NCI-H526 (cell line): ENCODE results near the gene OR7A5.
A peak's percentile ranks its signal among the peaks of the same experiment; 100 is the strongest.
"Not testable (repeated sequence)": the region's sequence is repeated elsewhere in the genome, so short reads cannot be mapped to it uniquely, and the experiment has no call there.

Experiments used
- DNase-seq, 2 experiments: peaks; one replicate each; lab custom pipeline; 2025; lab: John Stamatoyannopoulos, UW

The OR7A5 gene

DNA sequence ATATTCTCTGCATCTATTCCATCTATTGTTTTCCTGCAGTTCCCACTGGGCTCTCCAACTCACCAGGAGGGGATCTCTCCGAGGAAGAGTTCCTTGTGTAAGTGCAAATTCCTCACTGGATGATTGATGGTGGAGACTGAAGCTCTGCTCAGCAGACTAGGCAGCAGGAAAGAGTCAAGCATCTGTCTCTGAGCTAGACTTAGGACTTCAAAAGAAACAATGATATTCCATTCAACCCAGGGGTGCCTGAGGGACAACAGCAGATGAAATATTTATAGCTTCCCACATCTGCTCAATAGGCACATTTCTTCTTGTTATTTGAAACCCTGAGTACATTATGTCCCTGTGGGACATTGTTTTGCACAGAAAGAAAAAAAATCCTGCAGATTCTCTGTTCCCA is at the start of gene OR7A5, which contains the start of gene OR7C1:
Gene OR7A5, minus strand, starts transcription at position 175 of the 400 bp plus-strand sequence. CDS start 6,944 bp downstream, outside the sequence.
Gene OR7C1, minus strand, starts transcription at position 175 of the 400 bp plus-strand sequence. CDS start 35,049 bp downstream, outside the sequence.
- no peak for DNase-seq

DNA sequence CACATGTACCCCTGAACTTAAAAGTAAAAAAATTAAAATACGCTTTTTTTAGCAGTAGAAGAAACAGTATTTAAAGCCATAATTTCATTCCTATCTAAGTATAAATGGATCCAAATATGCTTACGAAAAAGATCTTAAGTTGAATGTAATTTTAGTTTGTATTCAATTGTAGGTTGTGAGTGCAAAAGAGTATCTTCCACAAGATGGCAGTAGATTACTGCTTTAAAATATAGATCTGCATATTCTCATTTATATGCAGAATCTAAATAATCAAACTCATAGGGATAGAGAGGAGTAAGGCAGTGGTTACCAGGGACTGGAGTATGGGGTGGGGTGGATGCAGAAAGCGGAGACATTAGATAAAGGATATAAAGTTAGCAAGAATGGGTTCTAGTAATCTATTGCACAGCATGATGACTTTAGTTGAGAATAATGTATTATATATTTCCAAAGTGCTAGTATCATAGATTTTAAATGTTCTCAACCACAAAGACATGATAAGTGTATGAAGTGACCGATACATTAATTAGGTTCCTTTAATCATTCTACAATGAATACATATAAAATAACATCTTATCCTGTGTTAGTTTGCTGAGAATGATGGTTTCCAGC is 36.7 kb upstream of the OR7A5 start:
- DNase-seq: peak; percentile 2 to 25

DNA sequence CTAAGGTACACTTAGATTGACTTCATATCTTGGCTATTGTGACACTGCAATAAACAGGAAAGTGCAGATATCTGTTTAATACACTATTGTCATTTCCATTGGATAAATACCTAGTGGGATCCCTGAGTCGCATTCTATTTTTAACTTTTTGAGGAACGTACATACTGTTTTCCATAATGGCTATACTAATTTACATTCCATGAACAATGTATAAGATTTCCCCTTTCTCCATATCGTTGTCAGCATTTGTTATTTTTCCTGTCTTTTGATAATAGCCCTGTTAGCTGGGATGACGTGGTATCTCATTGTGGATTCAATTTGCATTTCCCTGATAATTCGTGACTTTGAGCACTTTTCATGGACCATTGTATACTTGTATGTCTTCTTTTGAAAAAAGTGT is 33.5 kb upstream of the OR7A5 start:
- no peak for DNase-seq

DNA sequence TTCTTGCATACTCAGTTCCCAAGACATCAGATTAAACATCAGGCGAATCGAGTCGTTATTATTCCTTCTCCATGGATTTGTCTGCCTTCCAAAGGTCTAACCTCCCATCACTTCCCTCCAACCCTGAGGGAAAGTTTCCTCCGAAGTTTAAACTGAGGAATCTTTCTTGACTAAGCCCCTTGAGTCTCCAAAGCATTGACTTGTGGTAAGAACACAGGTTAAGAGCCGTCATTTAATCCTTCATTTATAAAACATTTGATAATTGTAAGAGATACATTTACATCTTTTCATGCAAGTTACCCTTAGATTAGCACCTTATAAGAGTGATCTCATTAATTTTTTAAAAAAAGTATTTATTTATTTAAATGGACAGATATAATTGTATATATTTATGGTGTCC is 13.8 kb upstream of the OR7A5 start, which contains the start of gene OR7A10:
Gene OR7A10, minus strand, starts transcription at position 101 of the 400 bp plus-strand sequence. CDS start 7,045 bp downstream, outside the sequence.
- no peak for DNase-seq

DNA sequence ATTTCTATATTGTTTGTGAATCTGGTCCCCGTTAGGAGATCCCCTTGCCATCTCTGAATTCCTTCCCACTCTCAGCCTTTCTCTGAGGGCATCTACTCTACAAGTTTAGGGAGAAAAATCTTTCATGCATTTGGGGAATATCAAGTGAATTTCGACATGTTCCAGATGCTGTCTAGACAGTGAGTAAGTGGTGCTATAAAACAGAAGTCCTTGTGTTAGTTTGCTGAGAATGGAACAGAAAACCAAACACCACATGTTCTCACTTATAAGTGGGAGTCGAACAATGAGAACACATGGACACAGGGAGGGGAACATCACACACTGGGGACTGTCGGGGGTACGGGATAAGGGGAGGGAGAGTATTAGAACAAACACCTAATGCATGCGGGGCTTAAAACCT is 8.6 kb upstream of the OR7A5 start:
- no peak for DNase-seq

DNA sequence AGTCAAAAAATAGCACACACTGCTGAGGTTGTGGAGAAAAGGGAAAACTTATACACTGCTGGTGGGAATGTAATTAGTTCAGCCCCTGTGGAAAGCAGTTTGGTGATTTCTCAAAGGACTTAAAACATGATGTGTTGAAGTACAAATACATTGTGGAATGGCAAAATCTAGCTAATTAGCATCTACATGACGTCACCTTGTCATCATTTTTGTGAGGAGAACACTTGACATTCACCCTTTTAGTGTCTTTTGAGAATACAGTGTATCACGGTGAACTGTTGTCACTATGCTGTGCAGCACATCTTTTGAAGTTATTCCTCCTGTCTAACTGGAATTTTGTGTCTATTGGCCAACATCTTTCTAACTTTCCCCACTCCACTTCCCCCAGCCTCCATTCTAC is 8.2 kb upstream of the OR7A5 start:
- DNase-seq: no peak

DNA sequence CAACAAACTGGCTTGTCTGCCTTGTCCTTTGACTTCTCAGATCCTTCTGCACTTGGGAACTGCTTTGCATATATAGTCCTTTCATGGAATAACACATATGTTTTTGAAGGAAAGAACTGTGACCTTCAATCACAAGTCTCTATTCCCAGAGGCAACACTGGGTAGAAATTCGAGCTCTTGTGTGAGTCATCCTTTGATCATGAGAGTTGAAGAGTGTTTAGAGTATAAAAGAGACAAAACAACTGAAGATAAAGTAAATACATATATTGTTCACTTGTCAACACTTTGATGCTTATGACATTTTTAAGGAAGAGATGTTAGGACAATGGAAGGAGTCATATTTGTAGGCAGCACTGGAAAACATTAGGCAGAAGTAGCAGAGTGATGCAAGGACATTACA is 5.2 kb upstream of the OR7A5 start:
- no peak for DNase-seq

DNA sequence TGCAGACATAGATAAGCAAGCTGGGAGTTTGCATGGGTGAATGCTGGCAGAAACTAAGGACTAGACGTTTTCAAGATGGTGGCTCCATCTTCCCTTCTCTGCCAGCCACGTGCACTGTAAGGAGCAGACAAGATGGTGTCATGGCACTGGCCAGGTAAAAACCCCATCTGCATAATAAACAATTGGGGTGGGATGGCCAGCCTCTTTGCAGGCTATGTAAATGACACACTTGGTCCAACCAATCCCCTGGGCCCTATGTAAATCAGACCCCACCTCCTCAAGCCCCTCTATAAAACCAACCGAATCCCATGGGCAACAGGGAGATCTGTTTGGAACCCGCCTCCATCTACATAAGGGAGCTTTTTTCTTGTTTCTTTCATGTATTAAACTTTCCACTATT is 2.4 kb upstream of the OR7A5 start:
- no peak for DNase-seq

DNA sequence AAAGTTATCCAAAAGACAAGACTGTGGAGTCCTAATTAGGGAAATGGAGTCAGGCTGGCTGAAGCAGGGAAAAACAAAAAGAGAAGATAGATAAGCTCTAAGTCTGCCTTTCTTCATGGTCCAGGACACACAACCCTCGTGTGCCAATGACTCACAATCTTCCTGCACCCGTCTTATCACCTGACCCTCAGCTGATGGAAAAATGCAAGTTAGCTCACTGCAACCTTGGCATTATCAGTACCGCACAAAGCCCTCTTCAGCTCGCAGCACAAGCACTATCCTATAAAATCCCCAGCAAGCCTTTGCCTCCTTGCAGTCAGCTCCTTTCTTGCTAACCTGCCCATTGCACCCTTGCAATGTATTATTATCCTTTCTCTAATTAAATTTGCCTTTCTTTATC is 4.3 kb downstream of the OR7A5 start:
- DNase-seq: no peak

DNA sequence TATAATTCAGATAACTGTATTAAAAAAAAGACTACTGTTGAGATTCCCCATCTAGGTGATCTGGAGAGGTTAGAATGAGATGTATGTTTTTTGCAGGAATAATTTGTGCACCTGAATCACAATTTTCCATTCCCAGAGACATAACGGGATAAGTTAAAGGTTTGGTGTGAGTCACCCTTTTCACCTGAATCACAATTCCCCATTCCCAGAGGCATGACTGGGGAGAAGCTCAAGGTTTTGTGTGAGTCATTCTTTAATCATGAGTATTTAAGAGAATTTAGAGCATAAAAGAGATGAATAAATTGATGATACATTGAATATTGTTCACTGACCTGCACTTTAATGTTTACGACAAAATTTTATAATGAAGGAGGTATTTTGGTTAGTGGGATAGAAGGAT is 9.0 kb downstream of the OR7A5 start:
- DNase-seq: no peak

DNA sequence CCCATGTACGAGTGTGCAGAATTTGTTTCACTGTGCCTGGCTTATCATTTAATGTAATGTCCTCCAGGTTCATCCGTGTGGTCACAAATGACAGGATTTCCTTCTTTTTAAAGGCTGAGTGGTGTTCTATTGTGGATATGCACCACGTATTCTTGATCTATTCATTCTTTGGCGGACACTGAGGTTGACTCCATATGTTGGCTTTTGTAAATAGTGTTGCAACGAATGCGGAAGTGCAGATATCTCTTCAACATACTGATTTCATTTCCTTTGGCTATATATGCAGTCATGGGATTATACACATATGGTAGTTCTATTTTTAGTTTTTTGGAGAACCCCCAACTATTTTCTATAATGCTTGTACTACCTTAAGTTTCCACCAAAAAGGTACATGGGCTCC is 13.0 kb downstream of the OR7A5 start:
- no peak for DNase-seq

DNA sequence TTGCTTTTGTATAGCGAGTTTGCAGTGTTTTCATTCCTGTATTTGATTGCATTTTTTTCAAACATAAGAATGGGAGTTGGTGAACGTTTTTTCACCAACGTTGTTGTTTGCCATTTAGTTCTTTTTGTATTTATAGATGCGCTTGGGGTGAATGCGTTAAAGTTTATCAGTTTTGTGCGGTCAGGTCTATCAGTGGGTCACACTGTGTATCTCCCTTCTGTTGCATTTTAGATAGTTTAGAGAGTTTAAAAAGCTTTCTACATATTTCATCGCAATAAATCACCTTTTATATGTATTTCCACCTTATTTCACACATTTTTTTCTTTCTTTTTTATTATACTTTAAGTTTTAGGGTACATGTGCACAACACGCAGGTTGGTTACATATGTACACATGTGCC is 16.4 kb downstream of the OR7A5 start:
- DNase-seq: no peak

DNA sequence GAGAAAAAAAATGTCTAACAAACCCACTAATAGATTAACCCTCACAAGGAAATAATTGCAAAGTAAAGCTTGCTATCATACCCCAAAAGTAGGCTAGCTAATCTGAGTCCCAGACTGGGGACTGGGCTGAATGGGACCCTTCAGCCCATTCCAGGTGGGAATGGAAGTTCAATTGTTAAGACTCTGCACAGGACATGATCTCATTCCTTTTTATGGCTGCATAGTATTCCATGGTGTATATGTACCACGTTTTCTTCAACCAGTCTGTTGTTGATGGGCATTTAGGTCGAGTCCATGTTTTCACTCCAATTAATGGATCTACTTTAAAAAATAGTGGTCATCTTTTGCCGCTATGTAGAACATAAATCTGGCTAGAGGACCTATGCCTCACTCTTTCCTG is 17.9 kb downstream of the OR7A5 start:
- no peak for DNase-seq

DNA sequence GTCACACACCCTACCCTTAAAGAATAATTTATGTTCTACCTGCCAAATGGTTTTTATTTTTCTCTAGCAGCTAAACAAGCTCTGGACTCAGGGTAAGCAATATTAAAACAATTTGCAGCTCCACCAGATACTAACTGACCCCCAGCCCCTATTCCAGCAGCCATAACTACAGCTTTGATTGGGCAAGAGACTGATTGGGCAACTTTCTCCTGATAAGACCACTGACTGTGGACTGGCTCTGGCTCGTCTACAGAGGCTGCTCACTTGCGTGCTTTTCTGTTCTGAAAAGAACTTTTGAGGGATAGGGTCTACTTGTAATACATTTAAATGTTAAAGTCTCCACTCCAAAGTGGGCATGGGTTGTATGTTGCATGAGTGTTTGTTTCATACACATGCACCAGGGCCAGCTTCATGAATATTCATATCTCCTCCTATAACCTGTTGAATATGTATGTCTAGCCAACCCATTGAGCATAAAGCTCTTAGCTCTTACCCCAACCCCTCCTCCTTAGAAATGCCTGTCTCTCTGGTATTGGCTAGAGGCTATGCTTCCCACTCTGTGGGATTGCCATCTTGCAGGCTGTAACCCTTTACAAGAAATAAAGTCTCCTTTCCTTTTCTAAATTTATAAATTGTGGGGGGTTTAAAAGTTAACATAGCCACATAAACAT is 19.9 kb downstream of the OR7A5 start:
- DNase-seq: no peak

DNA sequence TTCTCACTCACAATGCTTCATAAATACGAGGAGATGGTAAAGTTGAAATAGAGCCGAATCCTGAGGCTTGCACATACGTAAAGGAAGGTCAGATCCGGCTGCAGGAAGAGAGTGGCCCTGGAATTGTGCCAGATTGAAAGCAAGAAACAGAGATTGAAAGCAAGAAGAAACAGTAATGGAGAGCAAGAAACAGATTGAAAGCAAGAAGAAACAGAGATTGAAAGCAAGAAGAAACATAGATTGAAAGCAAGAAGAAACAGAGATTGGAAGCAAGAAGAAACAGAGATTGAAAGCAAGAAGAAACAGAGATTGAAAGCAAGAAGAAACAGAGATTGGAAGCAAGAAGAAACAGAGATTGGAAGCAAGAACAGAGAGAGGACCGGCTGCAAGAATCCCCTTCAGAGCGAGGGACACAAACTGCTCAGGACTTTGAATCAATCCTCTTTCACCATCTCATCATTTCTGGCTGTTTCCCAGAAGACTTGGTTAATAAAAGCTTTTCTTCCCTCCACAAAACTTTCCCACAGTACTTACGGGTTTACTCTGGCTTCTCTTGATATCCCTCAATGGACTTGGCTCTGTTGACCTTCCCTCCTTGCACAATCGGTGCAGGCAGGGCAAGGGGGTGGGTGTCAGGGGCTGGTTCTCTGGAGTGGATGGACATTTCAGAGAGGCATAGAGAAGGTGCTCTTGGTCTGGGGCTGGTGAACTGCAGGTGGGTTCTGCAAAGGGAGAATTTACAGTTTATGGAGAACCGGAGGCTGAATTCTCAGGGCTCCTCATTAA is 25.5 kb downstream of the OR7A5 start:
- DNase-seq: no peak

DNA sequence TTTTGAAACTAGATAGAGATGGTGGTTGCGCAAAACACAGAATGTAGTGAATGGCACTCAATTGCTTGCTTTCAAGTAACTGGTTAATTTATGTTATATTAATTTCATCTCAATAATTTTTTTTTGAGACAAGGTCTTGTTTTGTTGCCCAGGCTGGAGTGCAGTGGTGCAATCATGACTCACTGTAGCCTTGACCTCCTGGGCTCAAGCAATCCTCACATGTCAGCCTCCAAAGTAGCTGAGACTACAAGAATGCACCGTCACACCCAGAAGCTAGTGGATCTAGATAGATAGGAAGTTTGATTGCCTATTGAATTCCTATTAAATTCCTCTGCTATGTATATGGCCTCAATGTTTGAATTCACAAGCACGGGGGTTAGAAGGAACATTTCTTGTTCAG is 30.2 kb downstream of the OR7A5 start:
- DNase-seq: no peak

DNA sequence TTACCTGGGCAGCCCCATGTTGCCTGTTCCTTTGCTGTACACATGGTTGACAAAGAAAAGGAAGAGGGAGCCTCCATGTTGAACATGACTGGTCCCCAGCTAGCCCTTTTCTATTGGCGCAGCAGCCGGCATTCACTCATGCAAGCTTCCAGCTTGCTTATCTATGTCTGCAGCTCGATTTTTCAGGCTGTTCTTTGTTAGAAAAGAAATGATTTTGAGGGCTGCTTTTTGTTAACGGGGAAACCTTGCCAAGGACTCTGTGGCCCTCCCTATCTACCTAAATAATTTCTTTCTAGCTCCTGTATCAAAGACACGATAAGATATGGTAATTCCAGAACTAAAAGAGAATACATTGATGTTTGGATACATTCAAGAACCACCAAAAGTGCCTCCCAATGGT is 36.2 kb downstream of the OR7A5 start:
- DNase-seq: no peak

DNA sequence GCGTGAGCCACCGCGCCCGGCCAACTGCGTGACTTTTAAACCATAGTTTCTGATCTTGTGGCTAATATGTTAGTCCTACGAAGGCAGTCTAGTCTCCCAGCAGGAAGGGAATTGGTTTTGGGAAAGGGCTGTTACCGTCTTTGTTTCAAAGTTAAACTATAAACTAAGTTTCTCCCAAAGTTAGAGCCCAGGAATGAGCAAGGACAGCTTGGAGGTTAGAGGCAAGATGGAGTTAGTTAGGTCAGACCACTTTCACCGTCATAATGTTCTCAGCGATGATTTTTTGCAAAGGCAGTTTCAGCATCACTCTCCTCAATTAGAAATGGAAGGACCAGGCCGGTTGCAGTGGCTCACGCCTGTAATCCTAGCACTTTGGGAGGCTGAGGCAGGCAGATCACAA is 39.0 kb downstream of the OR7A5 start:
- DNase-seq: no peak

DNA sequence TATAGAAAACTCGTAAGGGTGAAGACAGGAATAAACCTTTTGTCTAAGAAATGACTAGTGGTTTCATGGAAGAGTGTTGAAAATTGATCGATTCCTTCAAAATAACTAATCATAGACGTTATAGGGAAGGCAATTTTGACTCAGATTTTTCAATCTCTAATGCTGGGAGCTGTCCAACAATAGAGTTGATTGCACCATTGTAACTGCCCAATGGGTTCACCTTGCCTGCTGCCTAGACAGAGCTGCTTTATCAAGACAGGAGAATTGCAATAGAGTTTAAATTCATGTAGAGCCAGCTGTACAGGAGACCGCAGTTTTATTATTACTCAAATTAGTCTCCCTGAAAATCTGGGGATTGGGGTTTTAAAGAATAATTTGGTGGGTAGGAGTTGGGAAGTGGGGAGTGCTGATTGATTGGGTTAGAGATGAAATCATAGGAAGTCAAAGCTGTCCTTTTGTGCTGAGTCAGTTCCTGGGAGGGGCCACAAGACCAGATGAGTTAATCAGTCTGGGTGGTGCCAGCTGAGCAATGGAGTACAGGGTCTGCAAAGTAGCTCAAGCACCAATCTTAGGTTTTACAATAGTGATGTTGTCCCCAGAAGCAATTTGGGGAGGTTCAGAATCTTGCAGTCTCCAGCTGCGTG is 39.8 kb downstream of the OR7A5 start:
- no peak for DNase-seq

DNA sequence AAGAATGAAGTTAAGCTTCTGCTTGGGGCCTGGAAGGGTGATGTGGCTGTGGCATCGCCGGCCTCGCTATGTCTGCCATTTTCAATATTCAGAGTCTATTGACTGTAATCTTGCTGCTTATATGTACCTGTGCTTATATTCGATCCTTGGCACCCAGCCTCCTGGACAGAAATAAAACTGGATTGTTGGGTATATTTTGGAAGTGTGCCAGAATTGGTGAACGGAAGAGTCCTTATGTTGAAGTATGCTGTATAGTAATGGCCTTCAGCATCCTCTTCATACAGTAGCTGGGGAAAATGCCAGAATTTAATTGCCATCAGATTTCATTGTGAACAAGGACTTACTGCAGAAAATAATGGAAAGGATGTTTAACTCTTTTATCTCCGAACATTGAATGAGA is 42.7 kb downstream of the OR7A5 start:
- DNase-seq: not testable (repeated sequence)

DNA sequence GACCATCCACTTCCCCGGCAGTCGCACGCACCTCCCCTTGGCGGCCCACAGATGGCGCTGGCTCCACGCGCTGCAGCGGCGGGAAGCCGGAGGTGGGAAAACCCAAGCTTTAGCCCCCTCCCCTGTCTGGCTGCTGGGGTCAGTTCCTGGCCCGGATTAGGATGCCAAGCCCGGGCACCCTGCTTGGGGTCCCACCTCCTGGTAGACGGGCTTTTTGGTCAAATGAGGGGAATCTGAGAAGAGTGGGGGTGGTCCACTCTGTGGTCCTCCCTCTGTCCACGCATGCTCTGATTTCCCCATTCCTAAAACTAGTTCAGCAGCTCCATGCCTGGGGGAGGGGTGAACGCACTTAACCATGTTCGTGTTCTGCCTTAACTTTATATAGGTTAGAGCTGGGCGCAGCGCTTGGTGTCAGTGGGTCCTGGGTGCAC is 48.5 kb downstream of the OR7A5 start:
- DNase-seq: peak in 1 of 2 experiments; percentile 18

DNA sequence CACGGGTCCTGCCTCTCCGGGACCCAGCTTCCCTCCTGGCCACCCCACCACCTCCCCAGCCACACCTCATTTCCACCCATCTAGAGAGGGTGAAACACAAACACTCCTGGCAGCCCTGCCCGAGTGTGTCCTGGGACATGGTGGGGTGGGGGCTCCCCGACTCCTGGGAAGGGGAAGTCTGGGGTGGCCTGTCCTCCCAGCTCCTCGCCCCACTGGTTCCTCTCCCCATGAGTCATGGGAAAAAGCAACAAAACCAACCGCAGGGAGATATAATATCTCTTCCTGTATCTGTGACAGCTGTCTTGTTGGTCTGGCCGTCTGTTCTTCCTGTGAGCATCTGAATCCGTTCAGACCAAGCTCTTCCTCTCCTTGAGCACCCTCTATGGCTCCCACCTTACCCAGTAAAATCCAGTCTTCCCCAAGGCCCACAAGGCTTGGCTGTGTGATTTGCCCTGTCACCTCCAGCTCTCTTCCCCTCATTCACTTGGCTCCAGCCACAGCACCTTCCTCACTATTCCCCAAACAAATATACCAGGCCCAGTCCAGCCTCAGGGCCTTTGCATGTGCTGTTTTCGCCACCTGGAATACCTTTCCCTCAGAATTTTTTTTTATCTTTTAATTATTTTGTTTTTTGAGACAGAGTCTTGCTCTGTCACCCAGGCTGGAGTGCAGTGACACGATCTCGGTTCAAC is 49.7 kb downstream of the OR7A5 start:
- not testable (repeated sequence) for DNase-seq
